ENCODE measurements around the gene DCTD.

The DCTD gene

GRCh38 chr4:182840108-182840507, 77.1 kb downstream of the DCTD start:
- DNase-seq (ENCODE audit: low read depth in 2 of 2): no peak
